GM10248 (cell line): ENCODE data around the gene GIMAP1.

Experiments used
- CTCF ChIA-PET: fragments of 300-600 bp; sonication (Branson Sonifier 250); formaldehyde crosslinking; extraction: SDS; loops from one replicate; lab custom pipeline; 2021; ENCODE audit warnings: antibody characterized with exemption; lab: Yijun Ruan, JAX
- POLR2A ChIA-PET: fragments of 350-650 bp; sonication (Branson Sonifier 250); formaldehyde crosslinking; extraction: SDS; loops from one replicate; lab custom pipeline; 2020; ENCODE audit warnings: antibody characterized with exemption; lab: Yijun Ruan, JAX
- DNase-seq: peaks from one replicate; pipeline ENCODE4 v3.0.0; 2012; ENCODE audit errors: extremely low spot score
- CTCF ChIP-seq: IDR thresholded peaks from 2 replicates; pipeline ENCODE4 v1.5.1; 2012; ENCODE audit warnings: mild to moderate bottlenecking, low read depth; ENCODE audit errors: extremely low read depth, missing control alignments, control extremely low read depth

The GIMAP1 gene

GRCh38 chr7:150685219-150686029, 31.0 kb upstream of the GIMAP1 start, which contains the start of gene GIMAP2:
Gene GIMAP2, plus strand, starts transcription at chr7:150685706. Its CDS starts 1,354 bp downstream, at chr7:150687060.
- ChIA-PET POLR2A (interaction anchor here (0.6 kb wide), 1 partner anchor 12 kb away, joined by 4 read pairs; no protein-coding TSS in a partner anchor), CTCF (interaction anchor here (0.7 to 2.3 kb wide), 9 partner anchors 12 to 236 kb away, joined by 3 to 10 read pairs (median 3); partner anchors contain the start of gene GIMAP1)

GRCh38 chr7:150686030-150686631, 30.3 kb upstream of the GIMAP1 start:
- DNase-seq, result no peak
- ChIA-PET CTCF (interaction anchor here (0.7 to 2.3 kb wide), 8 partner anchors 13 to 237 kb away, joined by 3 to 10 read pairs (median 4); partner anchors contain the start of gene GIMAP1), POLR2A (interaction anchor here (0.6 kb wide), 1 partner anchor 11 kb away, joined by 4 read pairs; no protein-coding TSS in a partner anchor)
- TF ChIP-seq CTCF, result no peak

More at GRCh38 chr7:150685219-150686029, 31.0 kb upstream of the GIMAP1 start, which contains the start of gene GIMAP2:
- TF ChIP-seq CTCF, result peak; percentile 22
- peak; percentile 61 for DNase-seq

GRCh38 chr7:150688630-150689029, 27.8 kb upstream of the GIMAP1 start:
- ChIA-PET POLR2A (no interaction called here), CTCF (no interaction called here)
- TF ChIP-seq CTCF, result no peak
- no peak for DNase-seq

GRCh38 chr7:150695654-150696053, 20.8 kb upstream of the GIMAP1 start:
- DNase-seq, result no peak
- no peak for TF ChIP-seq CTCF
- ChIA-PET CTCF (no interaction called here), POLR2A (no interaction called here)

GRCh38 chr7:150703209-150703608, 13.2 kb upstream of the GIMAP1 start:
- DNase-seq, result no peak
- ChIA-PET POLR2A (no interaction called here), CTCF (interaction anchor here (0.9 to 1.2 kb wide), 3 partner anchors 12 to 29 kb away, joined by 3 to 4 read pairs (median 4); no protein-coding TSS in a partner anchor)
- no peak for TF ChIP-seq CTCF

- no peak for DNase-seq
- ChIA-PET CTCF (interaction anchor here (0.9 to 2.0 kb wide), 11 partner anchors 12 to 266 kb away, joined by 3 to 6 read pairs (median 4); partner anchors contain the start of gene GIMAP2), POLR2A (no interaction called here)
- TF ChIP-seq CTCF, result no peak
Measured at GRCh38 chr7:150715293-150715692, 1.1 kb upstream of the GIMAP1 start.
